GM18870 (cell line): ENCODE results near the gene POP4.
"Not testable (repeated sequence)": the region's sequence is repeated elsewhere in the genome, so short reads cannot be mapped to it uniquely, and the experiment has no call there.

Source experiments
- ATAC-seq: cut with Tn5 transposase; IDR thresholded peaks from one replicate; pipeline ENCODE4 v1.9.1; 2021; ENCODE audit warnings: moderate library complexity; ENCODE audit not compliant: unreplicated experiment

The POP4 gene

DNA sequence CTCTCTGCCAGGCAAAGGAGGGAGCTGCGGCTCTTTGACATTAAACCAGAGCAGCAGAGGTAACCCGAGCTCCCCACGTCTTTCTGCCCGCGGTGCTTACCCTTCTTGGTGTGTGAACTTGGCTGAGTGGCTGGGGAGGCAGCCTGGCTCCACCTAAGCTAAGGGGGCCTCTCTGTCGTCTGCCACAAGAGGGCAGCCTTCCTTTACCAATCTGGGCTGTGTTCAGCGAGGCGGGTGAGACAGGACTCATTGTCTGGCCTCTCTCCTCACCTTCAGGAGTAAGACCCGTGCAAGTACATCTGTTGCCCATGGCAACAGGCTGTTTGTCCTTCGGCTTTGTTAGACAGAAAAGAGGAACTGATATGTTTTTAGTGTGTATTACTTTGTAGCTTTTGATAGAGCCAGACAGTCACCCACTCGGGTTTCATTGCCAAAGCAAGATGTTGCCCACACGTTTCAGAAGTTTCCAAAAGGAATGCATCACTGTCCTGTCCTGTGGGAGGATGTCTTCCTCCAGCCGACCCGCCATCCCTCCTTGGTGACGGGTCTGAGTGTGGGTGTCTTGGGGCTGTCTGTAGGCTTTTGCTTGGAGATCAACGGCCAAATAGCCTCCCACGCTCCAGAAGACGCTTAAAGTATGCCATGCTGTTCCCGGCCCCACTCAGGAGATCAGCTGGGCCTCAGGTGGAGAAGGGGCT lies 4.6 kb downstream of the POP4 start:
- ATAC-seq: peak; percentile 66

GRCh38 chr19:29612121-29612520 lies 6.0 kb downstream of the POP4 start:
- no peak for ATAC-seq

DNA sequence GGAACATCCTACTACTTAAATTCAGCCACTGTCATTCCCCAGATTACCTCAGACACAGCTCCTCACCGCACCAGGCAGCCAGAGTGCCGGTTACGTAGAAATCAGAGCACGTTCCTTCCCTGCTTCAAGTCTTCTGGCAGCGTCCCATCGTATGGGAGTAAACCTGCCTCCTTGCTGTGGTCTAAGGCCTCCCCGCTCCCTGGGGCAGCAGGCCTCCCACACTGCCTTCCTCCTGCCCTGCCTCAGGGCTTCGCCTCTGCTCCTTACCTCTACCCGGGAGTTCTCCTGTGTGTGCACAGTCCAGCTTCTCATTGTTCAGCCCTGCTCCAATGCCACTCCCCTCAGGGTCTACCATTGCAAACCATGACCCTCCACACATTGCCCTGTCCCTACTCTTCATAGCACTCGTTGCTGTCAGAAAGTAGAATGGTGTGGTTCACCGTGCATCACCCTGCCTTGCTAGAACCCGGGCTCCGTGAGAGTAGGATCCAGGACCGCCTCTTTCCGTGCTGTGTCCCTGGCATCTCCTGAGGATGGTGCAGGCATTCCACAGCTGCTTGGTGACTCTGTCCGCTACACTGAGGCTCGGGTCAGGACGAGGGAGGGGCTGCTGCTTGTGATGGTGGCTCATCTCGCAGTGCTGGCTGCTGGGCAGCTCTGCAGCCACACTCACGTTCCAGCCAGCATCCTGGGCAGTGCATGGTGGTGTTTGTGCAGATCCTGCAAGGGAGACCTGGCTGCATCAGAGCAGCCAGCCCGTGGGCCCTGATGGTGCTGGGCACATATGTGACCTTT lies 6.9 kb downstream of the POP4 start:
- no peak for ATAC-seq

GRCh38 chr19:29614046-29614445 lies 8.0 kb downstream of the POP4 start:
- no peak for ATAC-seq

DNA sequence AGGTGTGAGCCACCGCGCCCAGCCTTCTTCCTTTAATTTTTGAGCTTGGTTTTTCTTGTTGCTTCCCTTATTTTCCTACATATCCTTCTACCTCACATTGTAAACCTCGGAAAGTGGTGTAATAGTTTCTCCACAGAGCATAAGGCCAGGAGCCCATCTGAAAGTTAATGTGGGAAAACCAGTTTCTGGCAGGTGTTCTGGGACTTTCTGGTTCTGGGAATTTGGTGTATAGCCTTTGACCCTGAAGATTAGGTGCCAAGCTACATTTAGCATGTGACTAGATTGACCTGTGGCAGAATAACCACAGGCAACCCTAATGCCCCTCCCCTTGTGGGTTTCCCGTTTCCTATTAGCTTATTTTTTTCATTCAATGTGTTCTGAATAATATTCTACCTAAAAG lies 8.7 kb downstream of the POP4 start:
- no peak for ATAC-seq

DNA sequence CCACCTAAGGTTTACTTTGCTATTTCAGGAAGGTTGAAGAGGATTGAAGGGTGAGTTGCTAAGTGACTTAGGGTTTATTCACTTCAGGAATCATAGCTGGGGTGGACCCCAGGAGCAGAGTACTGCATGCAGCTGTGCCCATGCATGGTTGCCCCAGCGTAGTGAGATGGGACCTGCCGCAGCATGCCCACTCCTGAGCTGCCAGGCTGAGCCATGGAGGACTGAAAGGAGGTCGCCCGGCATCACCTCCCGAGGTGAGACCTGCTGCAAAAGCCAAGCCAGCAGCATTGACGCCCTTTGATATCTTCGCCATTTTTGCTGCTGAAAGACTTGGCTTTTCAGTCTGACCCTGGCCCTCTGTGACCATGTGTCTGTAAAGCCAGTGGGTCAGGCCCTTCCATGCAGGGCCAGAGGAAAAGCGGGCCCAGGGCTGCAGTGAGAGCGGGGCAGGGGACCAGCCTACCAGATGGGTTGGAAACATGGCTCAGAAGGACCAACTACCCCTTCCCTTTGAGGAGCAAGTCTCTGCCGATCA lies 9.9 kb downstream of the POP4 start:
- no peak for ATAC-seq

DNA sequence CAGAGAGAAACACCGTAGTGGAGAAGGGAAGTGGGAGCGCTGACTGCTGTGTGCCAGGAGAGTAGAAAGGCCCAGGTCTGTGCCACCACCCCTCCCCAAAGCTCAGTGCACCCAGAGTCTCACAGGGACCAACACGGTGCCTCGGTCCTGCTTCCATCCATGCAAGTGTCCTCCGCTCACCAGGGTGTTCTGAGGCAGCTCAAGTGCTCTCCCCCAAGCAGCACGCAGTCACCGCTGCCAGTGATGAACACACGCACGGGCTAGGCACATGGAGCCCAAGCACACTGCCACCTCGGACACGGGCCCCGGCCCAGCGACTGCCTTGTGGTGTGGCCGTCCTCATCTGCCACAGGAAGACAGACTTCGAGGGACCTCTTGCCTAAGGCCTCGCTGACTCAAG lies 10.5 kb downstream of the POP4 start:
- no peak for ATAC-seq

DNA sequence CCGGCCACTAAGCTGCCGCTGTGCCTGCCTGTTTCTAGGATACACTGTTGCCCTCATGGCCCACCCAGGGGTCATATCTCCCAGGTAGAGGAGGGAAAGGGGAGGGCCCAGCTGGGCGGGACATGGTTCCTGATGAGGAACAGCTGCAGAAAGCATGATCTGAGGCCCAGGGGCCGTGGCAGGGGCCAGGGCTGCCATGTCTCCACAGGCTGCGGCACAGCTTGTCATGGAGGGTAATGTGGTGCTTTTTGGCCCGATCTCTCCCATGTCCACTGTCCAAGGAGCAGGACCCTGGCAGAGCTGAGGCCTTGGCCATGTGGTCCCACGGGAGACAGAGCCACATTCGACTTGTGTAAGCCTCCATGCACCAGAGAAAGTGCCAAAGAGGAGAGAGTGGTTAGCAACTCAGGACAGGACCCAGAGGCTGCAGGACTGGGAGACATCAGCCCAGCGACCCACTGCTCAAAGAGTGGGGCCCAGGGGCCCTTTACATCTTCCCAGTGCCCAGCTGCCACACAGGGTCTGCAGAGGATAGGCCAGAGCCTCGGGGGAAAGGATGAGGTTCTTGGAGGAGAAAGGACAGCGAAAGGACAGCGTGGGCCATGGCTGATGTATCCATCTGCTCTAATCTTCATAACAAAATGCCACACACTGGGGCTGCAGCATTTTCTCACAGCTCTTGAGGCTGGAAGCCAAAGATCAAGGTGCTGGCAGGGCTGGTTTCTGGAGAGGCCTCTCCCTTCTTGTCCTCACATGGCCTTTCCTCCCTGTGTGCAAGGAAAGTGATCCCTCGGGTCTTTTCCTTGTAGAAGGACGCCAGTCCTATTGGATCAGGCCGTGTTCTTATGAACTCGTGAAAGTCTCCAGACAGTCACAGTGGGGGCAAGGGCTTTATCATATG lies 11.5 kb downstream of the POP4 start:
- no peak for ATAC-seq

DNA sequence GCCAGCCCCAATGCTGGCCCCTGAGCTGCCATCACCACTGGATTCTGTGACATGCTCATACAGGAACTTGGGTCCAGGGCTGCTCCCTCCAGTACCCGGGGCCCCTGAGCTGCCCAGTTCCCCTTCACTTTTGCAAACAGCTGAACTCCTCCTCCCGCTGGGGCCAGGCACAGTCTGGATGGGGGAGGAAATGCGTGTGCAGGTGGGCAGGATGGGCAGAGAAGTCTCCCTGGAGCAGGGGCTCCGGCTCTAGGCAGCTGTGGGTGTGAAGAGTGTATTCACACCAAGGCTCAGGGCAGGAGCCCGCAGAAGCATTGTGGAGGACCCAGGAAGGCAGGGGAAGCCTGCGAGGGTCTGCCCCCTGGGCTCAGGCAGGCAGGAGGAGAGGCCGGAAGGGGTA lies 12.4 kb downstream of the POP4 start:
- no peak for ATAC-seq

DNA sequence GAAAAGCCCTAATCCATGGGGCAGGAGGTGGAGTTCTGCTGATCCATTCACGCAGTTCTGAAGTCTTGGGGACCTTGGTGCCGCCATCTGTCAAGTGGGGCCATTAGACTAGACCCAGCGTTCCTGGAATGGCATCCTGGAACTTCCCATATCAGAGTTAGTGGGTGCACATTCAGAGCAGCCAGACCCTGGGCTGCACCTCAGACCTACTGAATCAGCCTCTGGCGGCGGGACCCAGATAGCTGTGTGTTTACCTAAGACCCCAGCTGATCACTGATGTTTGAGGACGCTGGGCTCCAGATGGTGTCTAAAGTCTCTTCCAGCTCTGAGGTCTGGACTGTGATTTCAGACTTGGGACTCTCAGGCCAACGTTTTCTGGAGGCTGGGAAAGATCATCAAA lies 12.8 kb downstream of the POP4 start:
- no peak for ATAC-seq

DNA sequence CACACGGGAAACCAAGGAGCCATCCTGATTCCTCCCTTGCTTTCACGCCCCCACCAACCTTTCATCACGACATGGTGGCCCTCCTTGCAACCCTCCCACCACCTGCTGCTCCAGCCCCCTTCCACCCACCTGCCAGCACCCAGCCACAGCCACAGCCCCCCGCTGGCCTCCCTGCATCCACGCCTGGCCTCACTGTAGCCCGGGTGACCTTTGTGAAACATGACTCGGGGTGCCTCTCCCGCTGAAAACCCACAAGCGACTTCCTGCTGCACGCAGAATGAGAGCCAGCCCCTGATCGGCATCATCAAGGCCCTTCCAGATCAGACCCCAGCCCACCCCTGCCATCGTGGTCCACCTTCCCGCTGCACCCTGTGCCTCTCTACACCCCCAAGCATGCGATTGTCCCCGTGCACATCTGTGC lies 14.9 kb downstream of the POP4 start:
- ATAC-seq: no peak

DNA sequence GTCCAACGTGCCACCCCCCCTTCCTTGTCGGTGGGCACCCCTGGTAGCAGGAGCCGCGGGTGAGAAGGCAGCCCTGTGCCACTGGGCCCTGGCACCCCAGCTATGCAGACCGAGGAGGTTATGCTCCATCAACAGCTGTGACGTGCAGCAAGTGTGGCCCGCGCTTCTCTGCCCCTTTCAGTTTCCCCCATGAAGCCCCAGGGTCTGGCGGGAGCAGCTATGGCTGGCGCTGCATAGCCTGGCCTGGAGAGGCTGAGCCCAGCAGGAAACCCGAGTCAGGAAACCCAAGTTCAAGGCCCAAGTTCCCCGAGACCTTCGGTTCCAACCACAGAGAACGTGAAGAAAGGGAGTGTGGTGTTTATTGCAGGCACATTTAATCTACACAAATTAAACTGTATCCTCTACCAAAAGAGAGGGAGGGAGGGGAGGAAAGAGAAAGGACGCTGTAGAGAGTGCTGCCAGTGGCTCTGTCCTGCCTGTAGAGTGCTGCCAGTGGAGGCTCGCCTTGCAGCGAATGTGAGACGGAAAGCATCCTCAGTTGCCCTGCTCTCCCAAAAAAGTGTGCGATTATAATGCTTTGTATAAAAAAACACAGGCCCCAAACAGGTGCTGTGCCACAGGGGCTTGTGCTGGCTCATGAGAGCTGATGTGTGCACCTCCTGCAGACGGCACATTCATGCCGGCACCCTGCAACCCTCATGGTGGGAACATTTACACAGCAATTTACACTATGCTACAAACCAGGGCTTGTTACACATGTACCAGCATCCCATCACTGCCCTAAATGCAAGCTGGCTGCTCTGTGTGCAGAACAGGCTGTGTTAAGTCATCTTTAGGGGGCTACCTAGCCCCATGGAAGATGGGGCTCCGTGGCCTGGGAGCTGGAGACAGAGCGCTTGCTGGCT lies 16.3 kb downstream of the POP4 start:
- ATAC-seq: no peak

DNA sequence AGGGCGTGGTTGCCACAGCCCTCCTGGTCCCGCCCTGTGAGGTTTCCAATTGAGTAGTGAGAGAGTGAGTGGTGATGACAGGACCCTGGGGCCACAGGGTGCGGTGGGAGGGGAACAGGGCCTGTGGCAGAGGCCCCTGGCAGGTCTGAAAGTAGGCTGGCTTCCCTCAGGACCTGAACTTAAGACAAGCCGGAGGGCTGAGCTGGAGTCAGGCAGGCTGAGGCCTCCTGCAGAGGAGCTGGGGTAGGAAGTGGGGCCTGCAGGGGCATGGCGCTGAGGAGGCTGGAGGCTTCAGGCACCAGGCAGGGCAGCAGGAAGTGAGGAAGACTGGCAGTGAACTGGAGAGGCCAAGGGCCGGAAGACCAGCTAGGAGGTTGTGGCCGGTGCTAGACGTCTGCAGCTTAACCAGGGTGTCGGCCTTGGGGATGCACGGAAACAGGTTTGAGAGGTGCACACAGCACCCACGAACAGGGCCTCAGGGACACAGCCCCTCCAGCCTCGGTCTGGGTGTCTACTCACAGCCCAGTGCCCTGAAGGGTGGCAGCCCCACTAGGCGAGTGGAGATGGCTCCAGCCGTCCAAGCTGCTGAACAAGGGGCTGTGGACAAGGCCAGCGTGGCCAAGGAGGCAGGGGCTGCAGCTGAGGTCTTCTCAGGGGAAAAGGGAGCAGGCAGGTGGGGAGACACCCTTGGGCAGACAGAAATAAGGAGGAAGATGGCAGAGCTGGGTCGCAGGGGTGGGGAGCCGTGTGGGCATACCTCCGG lies 17.8 kb downstream of the POP4 start:
- ATAC-seq: no peak

DNA sequence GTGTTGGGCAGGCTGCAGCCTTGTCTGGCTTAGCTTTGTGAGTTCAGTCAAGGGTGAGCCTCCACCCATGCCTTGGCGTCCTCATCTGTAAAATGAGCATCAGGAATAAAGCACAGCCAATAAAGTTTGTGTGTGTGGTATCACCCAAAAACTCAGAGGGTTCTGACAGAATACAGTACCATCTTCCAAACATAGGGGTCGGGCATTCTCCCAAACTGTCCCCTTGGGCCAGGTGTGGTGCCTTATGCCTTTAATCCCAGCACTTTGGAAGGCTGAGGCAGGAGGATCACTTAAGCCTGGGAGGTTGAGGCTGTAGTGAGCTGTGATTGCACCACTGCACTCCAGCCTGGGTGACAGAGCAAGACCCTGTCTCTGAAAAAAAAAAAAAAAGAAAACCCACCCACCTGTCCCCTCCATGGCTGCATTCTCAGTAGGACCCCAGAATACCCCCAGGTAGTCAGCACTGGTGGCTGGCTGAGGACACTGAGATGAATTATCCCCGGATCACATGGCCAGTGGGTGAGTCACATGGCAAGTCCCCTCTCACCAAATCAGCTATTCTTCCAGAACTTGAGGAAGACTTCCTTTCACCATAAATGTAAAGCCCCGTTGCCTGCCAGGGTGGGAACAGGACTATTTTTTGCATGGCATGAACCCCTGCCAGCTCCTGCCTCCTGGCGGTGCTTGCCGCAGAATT lies 18.6 kb downstream of the POP4 start:
- ATAC-seq: no peak

DNA sequence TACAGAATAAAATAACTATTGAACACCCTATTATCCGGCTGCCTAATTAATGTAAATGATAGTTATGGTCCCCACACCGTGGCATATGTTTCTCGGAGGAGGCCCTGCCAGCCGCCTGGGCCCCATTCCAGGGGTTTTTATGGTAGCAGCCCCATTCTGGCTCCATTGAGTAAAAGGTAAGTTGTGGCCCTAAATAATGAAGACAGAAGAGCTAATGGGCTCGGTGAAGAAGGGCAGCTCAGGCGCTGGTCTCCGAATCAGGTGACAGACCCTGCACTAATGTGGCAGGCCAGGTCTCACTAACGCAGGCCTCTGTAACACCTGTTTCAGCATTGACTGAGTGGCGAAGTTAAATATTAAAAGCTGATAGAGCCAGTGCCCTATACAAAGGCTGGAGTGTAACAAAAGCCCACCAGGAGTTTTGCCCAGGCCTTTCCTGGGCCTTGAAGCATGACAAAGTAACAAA lies 19.1 kb downstream of the POP4 start:
- no peak for ATAC-seq

GRCh38 chr19:29626386-29626785 lies 20.3 kb downstream of the POP4 start:
- no peak for ATAC-seq

DNA sequence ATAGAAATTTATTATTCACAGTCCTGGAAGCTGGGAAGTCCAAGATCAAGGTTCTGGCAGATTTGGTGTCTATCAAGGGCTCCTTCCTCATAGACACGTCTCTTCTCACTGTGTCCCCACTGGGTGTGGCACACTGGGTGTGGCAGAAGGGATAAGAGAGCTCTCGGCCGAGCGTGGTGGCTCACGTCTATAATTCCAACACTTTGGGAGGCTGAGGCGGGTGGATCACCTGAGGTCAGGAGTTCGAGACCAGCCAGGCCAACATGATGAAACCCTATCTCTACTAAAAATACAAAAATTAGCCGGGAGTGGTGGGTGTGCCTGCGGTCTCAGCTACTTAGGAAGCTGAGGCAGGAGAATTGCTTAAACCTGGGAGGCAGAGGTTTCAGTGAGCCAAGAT lies 20.7 kb downstream of the POP4 start:
- ATAC-seq: not testable (repeated sequence)

GRCh38 chr19:29628661-29629385 lies 22.7 kb downstream of the POP4 start:
- ATAC-seq: no peak
